ENCODE data around the gene IGF1R.

IGF1R gene

DNA sequence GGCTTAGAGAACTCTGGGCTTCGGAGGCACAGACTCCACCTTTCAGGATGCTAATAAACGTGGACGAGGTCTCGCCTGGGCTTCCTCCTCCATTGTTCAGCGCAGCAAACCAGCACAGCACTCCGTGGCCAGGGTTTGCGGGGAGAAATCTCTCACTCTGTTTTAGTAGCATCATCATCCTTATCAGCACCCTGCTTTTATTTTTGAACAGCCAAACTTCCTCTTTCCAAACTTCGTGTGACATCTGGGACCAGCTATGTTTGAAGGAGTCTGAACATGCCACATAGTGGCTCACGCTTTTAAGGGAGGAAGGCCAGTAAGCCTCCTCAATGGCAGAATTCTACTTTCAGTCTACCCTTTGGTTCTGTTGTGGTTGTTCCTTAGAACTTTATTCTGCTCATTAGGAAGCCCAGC lies 210.3 kb downstream of the IGF1R start:
- no peak overlapping the region for H3K4me3 ChIP-seq (ENCODE audit: low read length)
- no peak for DNase-seq (ENCODE audit: low read depth)
- TF ChIP-seq, protein P1, sequence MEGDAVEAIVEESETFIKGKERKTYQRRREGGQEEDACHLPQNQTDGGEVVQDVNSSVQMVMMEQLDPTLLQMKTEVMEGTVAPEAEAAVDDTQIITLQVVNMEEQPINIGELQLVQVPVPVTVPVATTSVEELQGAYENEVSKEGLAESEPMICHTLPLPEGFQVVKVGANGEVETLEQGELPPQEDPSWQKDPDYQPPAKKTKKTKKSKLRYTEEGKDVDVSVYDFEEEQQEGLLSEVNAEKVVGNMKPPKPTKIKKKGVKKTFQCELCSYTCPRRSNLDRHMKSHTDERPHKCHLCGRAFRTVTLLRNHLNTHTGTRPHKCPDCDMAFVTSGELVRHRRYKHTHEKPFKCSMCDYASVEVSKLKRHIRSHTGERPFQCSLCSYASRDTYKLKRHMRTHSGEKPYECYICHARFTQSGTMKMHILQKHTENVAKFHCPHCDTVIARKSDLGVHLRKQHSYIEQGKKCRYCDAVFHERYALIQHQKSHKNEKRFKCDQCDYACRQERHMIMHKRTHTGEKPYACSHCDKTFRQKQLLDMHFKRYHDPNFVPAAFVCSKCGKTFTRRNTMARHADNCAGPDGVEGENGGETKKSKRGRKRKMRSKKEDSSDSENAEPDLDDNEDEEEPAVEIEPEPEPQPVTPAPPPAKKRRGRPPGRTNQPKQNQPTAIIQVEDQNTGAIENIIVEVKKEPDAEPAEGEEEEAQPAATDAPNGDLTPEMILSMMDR (conservative IDR thresholded peaks at IDR 0.05; ENCODE audit: low read depth, low read length) = no peak

DNA sequence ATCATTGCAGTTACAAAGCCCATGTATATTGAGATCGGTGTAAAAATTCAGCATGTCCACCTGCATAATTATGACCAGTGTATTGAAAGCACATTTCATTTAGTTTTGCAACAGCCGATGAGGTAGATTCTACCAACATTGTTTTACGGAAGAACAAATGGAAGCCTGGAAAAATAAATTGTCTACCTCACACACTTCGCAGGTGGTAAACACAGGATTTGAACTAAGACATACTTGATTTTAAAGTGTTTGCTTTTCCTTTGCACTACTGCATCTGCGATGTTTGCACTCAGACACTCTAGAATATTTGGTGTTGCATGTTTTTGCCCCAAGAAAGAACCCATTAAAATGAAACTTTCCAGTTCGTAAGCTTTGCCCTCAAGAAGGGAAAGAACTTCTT lies 210.8 kb downstream of the IGF1R start:
- TF ChIP-seq, protein P1 (conservative IDR thresholded peaks at IDR 0.05; ENCODE audit: low read depth, low read length) = no peak
- no peak overlapping the region for H3K4me3 ChIP-seq (ENCODE audit: low read length)
- no peak for DNase-seq (ENCODE audit: low read depth)

DNA sequence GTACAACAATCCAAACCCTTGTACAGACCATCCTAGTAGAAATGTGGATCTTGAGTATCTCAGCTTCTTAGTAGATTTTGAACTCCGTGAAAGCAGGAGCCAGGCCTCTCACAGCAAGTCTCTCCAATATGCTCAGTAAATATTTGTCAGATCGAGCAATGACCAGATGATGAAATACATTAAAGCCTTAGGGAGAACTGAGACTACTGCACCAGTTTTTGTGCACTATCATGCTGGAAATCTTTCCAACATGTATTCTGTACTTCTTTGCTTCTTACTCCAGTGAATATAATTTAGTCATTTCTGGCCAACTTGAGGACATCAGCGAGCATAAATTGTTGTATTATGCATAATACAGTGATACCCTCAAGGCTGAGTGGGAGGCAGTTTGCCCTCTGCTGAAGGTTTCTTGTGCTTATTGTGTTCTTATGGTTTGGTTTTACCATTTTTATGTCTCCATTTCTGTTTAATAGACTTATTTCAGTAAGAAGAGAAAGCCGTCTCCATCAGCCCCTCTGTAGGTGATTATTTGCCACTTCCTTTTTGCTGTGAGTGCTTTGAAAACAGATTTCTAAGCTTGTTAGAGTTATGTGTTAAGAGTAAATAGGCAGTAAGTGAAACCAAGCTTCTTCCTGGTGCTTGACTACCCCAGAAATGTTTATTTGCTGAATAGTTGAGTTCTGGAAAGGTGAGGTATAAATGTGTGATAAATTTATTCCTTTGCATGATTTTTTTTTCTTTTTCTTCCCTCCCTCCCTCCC lies 212.1 kb downstream of the IGF1R start:
- H3K4me3 ChIP-seq (ENCODE audit: low read length) = no peak overlapping the region
- TF ChIP-seq, protein P1 (conservative IDR thresholded peaks at IDR 0.05; ENCODE audit: low read depth, low read length) = no peak
- DNase-seq (ENCODE audit: low read depth) = no peak

DNA sequence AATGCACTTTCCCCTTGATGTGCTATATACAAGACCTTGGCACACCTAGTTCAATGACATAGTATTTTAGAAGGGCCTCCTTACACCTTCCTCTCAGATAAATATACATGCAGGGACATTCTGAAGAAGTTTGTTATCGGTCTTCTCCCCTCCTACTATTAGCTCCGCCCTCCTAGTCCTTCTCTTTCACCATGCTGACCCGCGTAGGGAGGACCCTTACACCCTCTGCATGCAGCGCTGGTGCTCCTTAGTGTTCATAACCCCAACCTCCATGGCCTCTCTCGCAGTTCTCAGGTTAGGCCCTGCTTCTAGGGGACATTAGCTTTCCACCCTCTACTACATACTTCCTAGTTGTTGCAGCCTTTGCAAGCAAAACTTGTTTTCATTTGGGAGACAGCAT lies 212.8 kb downstream of the IGF1R start:
- DNase-seq (ENCODE audit: low read depth) = no peak
- no peak overlapping the region for H3K4me3 ChIP-seq (ENCODE audit: low read length)
- TF ChIP-seq, protein P1 (conservative IDR thresholded peaks at IDR 0.05; ENCODE audit: low read depth, low read length) = no peak

DNA sequence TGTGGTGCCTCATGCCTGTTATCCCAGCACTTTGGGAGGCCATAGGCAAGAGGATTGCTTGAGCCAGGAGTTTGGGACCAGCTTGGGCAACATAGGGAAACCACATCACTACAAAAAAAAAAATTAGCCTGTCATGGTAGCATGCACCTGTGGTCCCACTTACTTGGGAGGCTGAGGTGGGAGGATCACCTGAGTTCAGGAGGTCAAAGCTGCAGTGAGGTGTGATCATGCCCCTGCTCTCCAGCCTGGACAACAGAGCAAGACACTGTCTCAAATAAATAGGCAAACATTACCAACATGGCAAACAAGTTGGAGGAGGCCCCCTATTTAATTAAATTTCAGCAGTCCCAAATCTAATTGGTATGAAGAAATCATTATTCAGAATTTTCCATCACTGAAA lies 215.6 kb downstream of the IGF1R start:
- no peak for DNase-seq (ENCODE audit: low read depth)
- TF ChIP-seq, protein P1 (conservative IDR thresholded peaks at IDR 0.05; ENCODE audit: low read depth, low read length) = no peak
- no peak overlapping the region for H3K4me3 ChIP-seq (ENCODE audit: low read length)

DNA sequence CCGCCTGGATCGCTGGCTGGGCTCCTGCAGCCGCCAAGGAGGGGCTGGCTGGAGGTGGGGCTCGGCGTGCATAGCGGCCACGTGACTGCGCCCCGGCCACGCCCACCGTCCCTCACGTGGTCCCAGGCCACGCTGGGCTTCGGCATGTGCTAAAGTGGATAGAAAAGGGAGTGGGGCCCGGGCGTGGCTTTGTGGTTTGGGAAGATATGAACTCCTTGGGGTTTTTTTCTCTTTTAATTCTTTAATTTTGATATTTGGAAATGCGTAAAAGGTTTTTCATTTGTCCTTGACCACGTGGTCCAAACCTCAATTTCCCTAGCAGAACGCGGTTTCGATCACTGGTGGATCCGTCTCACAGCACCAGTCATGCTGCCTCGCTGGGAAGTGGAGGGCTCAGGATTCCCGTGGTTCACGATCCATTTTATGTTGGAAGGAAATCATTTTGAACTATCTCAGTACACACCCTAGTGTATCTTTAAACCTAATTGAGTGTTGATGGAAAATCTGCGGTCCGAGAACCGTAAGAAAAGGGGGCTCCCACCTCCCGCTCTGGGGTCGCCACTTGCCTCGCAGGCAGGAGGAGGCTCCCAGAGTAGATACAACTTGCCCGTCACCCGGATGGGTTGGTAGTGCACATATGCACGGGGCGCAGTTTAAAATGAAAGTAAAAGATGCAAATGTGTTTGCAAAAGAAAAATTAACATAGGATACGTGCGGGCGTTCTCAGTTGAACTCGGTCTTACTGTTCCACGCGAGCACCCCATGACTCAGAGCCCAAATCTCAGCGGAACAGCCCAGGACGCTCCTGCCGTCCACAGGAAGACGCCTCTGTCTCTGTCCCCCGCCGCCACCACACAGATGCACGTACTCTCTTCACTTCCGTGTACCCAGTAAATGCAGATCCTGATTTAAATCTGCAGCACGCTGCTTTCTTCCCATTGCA lies 217.3 kb downstream of the IGF1R start:
- DNase-seq (ENCODE audit: low read depth) = no peak
- peak overlapping the region; percentile 58 for H3K4me3 ChIP-seq (ENCODE audit: low read length)
- TF ChIP-seq, protein P1 (conservative IDR thresholded peaks at IDR 0.05; ENCODE audit: low read depth, low read length) = no peak
